ENCODE data around the gene MORN3. TPM values are rescaled to one million over a fixed set of nuclear protein-coding genes. Genes with fewer than 3 reads are reported as not detected.

Gene MORN3
- total and polyA plus RNA-seq, 2 experiments from 2014 or later = 0.58 TPM; not detected in 1

GRCh38 chr12:121603581-121603980 lies 65.9 kb downstream of the MORN3 start:
- H3K9me3 ChIP-seq (ENCODE audit: low read depth) = no peaks in the 10 kb centered on the region
- WGBS, 2 experiments (ENCODE audit: low coverage in 1 of 2, low lambda C conversion rate in 2 of 2, missing lambda C conversion rate in 2 of 2) = 95 to 99% methylated on average over 6 of the region's 6 CpGs

DNA sequence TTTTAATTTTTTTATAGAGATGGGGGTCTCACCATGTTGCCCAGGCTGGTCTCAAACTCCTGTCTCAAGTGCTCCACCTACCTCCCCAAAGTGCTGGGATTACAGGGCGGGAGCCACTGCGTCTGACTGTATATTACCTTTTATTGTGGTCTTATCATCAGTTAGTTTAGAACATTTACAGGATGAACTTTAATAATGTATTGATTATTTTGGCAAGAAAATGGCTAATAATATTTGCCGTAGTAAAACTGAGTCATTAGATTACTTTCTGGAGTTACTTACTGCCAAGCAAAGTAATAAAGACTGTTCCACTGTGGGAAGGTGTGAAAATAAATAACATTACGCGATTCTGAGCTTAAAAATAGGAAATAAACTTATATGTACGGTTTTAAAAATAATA lies 66.7 kb downstream of the MORN3 start:
- no peak overlapping the region for H3K4me3 ChIP-seq
- H2AFZ ChIP-seq = no peak overlapping the region
- H3K9me2 ChIP-seq (ENCODE audit: insufficient read depth) = no peaks in the 10 kb centered on the region
- no peaks in the 10 kb centered on the region for H3K4me1 ChIP-seq (ENCODE audit: insufficient read depth)
- H3K27me3 ChIP-seq (replicated peaks; ENCODE audit: insufficient read depth) = no peaks in the 10 kb centered on the region
- no peaks in the 10 kb centered on the region for H3K79me2 ChIP-seq (ENCODE audit: insufficient read depth)
- no peaks in the 10 kb centered on the region for H3K36me3 ChIP-seq (ENCODE audit: low read depth)
- H3K4me2 ChIP-seq (ENCODE audit: unreplicated experiment) = no peak overlapping the region
- no peaks in the 10 kb centered on the region for H4K20me1 ChIP-seq (ENCODE audit: insufficient read depth)
- H3K9ac ChIP-seq = no peak overlapping the region
- no peak overlapping the region for H3K27ac ChIP-seq
- in situ Hi-C loops (cut with MboI) = no loop called here
- no peak for DNase-seq
- WGBS, 2 experiments (ENCODE audit: low coverage in 1 of 2, low lambda C conversion rate in 2 of 2, missing lambda C conversion rate in 2 of 2) = 92 to 95% methylated on average over 6 of the region's 6 CpGs
- H3F3A ChIP-seq (ENCODE audit: insufficient read depth) = no peaks in the 10 kb centered on the region
- H3K9me3 ChIP-seq (ENCODE audit: low read depth) = no peaks in the 10 kb centered on the region
- TF ChIP-seq EZH2phosphoT487 (IDR thresholded peaks at IDR 0.05; ENCODE audit: insufficient read depth, low read depth) = no peak
- TF ChIP-seq EZH2 (IDR thresholded peaks at IDR 0.05; ENCODE audit: insufficient read depth, poor library complexity, severe bottlenecking) = no peak

More at GRCh38 chr12:121603581-121603980, 65.9 kb downstream of the MORN3 start:
- no peak for DNase-seq
- H3K79me2 ChIP-seq (ENCODE audit: insufficient read depth) = no peaks in the 10 kb centered on the region
- H3K4me1 ChIP-seq (ENCODE audit: insufficient read depth) = no peaks in the 10 kb centered on the region
- no peak overlapping the region for H2AFZ ChIP-seq
- TF ChIP-seq EZH2phosphoT487 (IDR thresholded peaks at IDR 0.05; ENCODE audit: insufficient read depth, low read depth) (no peak), EZH2 (IDR thresholded peaks at IDR 0.05; ENCODE audit: insufficient read depth, poor library complexity, severe bottlenecking) (no peak)
- H4K20me1 ChIP-seq (ENCODE audit: insufficient read depth) = no peaks in the 10 kb centered on the region
- in situ Hi-C loops (cut with MboI) = no loop called here
- no peak overlapping the region for H3K4me2 ChIP-seq (ENCODE audit: unreplicated experiment)
- H3K9ac ChIP-seq = no peak overlapping the region
- no peaks in the 10 kb centered on the region for H3F3A ChIP-seq (ENCODE audit: insufficient read depth)
- H3K9me2 ChIP-seq (ENCODE audit: insufficient read depth) = no peaks in the 10 kb centered on the region
- no peak overlapping the region for H3K27ac ChIP-seq
- no peaks in the 10 kb centered on the region for H3K27me3 ChIP-seq (replicated peaks; ENCODE audit: insufficient read depth)
- H3K36me3 ChIP-seq (ENCODE audit: low read depth) = no peaks in the 10 kb centered on the region
- H3K4me3 ChIP-seq = no peak overlapping the region

DNA sequence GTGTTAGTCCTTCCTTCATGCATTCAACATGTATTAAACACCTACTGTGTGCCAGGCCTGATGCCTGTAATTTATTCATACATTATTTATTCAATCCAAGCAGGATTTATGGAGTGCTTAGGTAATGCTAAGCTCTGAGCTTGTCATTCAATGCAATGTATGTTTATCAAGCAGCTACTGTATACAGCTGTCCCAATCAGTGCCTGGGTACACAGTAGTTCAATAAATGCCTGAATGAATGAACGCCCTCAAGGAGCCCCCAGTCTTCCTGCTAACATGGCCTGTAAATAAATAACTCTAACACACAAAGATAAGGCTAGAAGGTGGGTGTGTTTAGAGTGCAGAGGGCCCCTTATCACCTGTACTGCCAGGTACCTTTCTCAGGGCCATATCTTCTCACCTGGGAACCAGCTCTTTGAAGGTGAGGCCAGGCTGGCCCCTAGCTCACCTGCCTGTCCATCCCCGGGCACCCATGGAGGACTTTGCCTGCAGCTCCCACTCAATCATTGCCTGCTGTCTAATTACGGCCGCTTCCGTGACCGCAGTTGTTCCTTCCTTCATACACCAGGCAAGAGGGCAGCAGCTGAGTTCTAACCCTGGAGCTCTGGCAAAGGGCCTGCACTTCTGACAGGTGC lies 68.6 kb downstream of the MORN3 start:
- in situ Hi-C loops (cut with MboI) = no loop called here
- Histone ChIP-seq H3K9ac (no peak overlapping the region), H4K20me1 (ENCODE audit: insufficient read depth) (no peaks in the 10 kb centered on the region), H3K27me3 (replicated peaks; ENCODE audit: insufficient read depth) (no peaks in the 10 kb centered on the region), H3K79me2 (ENCODE audit: insufficient read depth) (no peaks in the 10 kb centered on the region), H3K4me2 (ENCODE audit: unreplicated experiment) (no peak overlapping the region), H3K9me2 (ENCODE audit: insufficient read depth) (no peaks in the 10 kb centered on the region), H3F3A (ENCODE audit: insufficient read depth) (no peaks in the 10 kb centered on the region), H3K36me3 (ENCODE audit: low read depth) (no peaks in the 10 kb centered on the region), H2AFZ (no peak overlapping the region), H3K4me3 (no peak overlapping the region), H3K27ac (no peak overlapping the region), H3K9me3 (ENCODE audit: low read depth) (no peaks in the 10 kb centered on the region), H3K4me1 (ENCODE audit: insufficient read depth) (no peaks in the 10 kb centered on the region)
- TF ChIP-seq EZH2 (IDR thresholded peaks at IDR 0.05; ENCODE audit: insufficient read depth, poor library complexity, severe bottlenecking) = no peak
- no peak for DNase-seq
- WGBS, 2 experiments (ENCODE audit: low coverage in 1 of 2, low lambda C conversion rate in 2 of 2, missing lambda C conversion rate in 2 of 2) = 75 to 81% methylated on average over 6 of the region's 6 CpGs

Small RNA genes lying within 50 kb of the gene (small RNA-seq; reads per million reads assigned to genes)
- not detected for gene RNU6-1004P (ENCODE audit: low read depth, low replicate concordance)

Other genes starting within 250 kb of the MORN3 start
- 20.1 and 26.3 TPM in 2 replicates for gene KDM2B, start 88.6 kb downstream of the MORN3 start, total RNA-seq (2014; rRNA removed; shearing (Covaris generic))
- 8.2 and 10.6 TPM in 2 replicates for gene KDM2B, start 88.6 kb downstream of the MORN3 start, polyA plus RNA-seq (2016; fragmentation: Nextera tagmentation; extraction: Ambion mirVana)
- gene ORAI1, start 43.1 kb downstream of the MORN3 start, total RNA-seq (2014; rRNA removed; shearing (Covaris generic)) = 4.9 and 7.6 TPM in 2 replicates
- 14.2 and 16.1 TPM in 2 replicates for gene ORAI1, start 43.1 kb downstream of the MORN3 start, polyA plus RNA-seq (2016; fragmentation: Nextera tagmentation; extraction: Ambion mirVana)
- 10.7 and 12.1 TPM in 2 replicates for gene TMEM120B, start 43.1 kb upstream of the MORN3 start, total RNA-seq (2014; rRNA removed; shearing (Covaris generic))
- 4.7 and 4.8 TPM in 2 replicates for gene TMEM120B, start 43.1 kb upstream of the MORN3 start, polyA plus RNA-seq (2016; fragmentation: Nextera tagmentation; extraction: Ambion mirVana)
- gene RHOF, start 124.0 kb upstream of the MORN3 start, total RNA-seq (2014; rRNA removed; shearing (Covaris generic)) = 6.7 and 8.2 TPM in 2 replicates
- 1.5 and 2.4 TPM in 2 replicates for gene RHOF, start 124.0 kb upstream of the MORN3 start, polyA plus RNA-seq (2016; fragmentation: Nextera tagmentation; extraction: Ambion mirVana)
- gene SETD1B, start 134.4 kb upstream of the MORN3 start, total RNA-seq (2014; rRNA removed; shearing (Covaris generic)) = 2.0 and 2.7 TPM in 2 replicates
- gene SETD1B, start 134.4 kb upstream of the MORN3 start, polyA plus RNA-seq (2016; fragmentation: Nextera tagmentation; extraction: Ambion mirVana) = 1.7 and 2.0 TPM in 2 replicates
- not detected in 2 replicates for gene HPD, start 189.2 kb upstream of the MORN3 start, total RNA-seq (2014; rRNA removed; shearing (Covaris generic))
- gene HPD, start 189.2 kb upstream of the MORN3 start, polyA plus RNA-seq (2016; fragmentation: Nextera tagmentation; extraction: Ambion mirVana) = not detected in 2 replicates
- gene PSMD9, start 219.1 kb upstream of the MORN3 start, total RNA-seq (2014; rRNA removed; shearing (Covaris generic)) = 93.7 and 134 TPM in 2 replicates
- 129 and 141 TPM in 2 replicates for gene PSMD9, start 219.1 kb upstream of the MORN3 start, polyA plus RNA-seq (2016; fragmentation: Nextera tagmentation; extraction: Ambion mirVana)
- 1.6 and 4.4 TPM in 2 replicates for gene CFAP251, start 248.9 kb upstream of the MORN3 start, total RNA-seq (2014; rRNA removed; shearing (Covaris generic))
- 0.46 and 0.58 TPM in 2 replicates for gene CFAP251, start 248.9 kb upstream of the MORN3 start, polyA plus RNA-seq (2016; fragmentation: Nextera tagmentation; extraction: Ambion mirVana)

All from GM23248 (cell line).